Mucosa of rectum (tissue), 2 donors: ENCODE data around the gene NSD1.
"Not testable (repeated sequence)": the region's sequence is repeated elsewhere in the genome, so short reads cannot be mapped to it uniquely, and the experiment has no call there.

ENCODE experiments used
- H3K27ac ChIP-seq, 2 donors: one replicate each; pipeline ENCODE4 v1.7.0; 2013; ENCODE audit warnings: inconsistent platforms in 2 of 2, low read depth in 2 of 2, low read length in 2 of 2
- H3K27me3 ChIP-seq, 2 donors: one replicate each; pipeline ENCODE4 v1.7.0; 2013; ENCODE audit warnings: low read length in 2 of 2; ENCODE audit not compliant: control insufficient read depth in 2 of 2, insufficient read depth in 2 of 2
- H3K36me3 ChIP-seq, 2 donors: one replicate each; pipeline ENCODE4 v1.7.0; 2013; ENCODE audit warnings: low read length in 2 of 2; ENCODE audit not compliant: control insufficient read depth in 2 of 2, insufficient read depth in 2 of 2
- H3K4me1 ChIP-seq, 2 donors: one replicate each; pipeline ENCODE4 v1.7.0; 2013; ENCODE audit warnings: low read length in 2 of 2, mild to moderate bottlenecking in 1 of 2; ENCODE audit not compliant: control insufficient read depth in 2 of 2, insufficient read depth in 2 of 2
- H3K4me3 ChIP-seq, 2 donors: one replicate each; pipeline ENCODE4 v1.7.0; 2013; ENCODE audit warnings: low read length in 2 of 2
- H3K9ac ChIP-seq, 2 donors: one replicate each; pipeline ENCODE4 v1.7.0; 2013; ENCODE audit warnings: low read length in 2 of 2, low read depth in 1 of 2, mild to moderate bottlenecking in 1 of 2
- H3K9me3 ChIP-seq, 2 donors: one replicate each; pipeline ENCODE4 v1.7.0; 2013; ENCODE audit warnings: low read length in 2 of 2; ENCODE audit not compliant: control insufficient read depth in 2 of 2
- donor health status: healthy.
- donor health status: Normal muscosa, but diverticular disease.

Gene NSD1

GRCh38 chr5:177343000-177343399, 209.4 kb downstream of the NSD1 start:
- H3K27me3 ChIP-seq, H3K27ac ChIP-seq, H3K9ac ChIP-seq, H3K4me3 ChIP-seq, H3K9me3 ChIP-seq, H3K4me1 ChIP-seq: not testable (repeated sequence)
- peaks cover 25 to 46% of the 10 kb centered on the region in 2 donors for H3K36me3 ChIP-seq

GRCh38 chr5:177343777-177344176, 210.2 kb downstream of the NSD1 start:
- no peak overlapping the region for H3K4me3 ChIP-seq
- no peaks in the 10 kb centered on the region for H3K27me3 ChIP-seq
- H3K27ac ChIP-seq: no peak overlapping the region
- H3K36me3 ChIP-seq: peaks cover 19 to 38% of the 10 kb centered on the region in 2 donors
- H3K9ac ChIP-seq: no peak overlapping the region
- H3K9me3 ChIP-seq: no peaks in the 10 kb centered on the region
- no peaks in the 10 kb centered on the region for H3K4me1 ChIP-seq

- H3K27ac ChIP-seq: no peak overlapping the region
- peaks cover 0 to 7% of the 10 kb centered on the region in 2 donors for H3K4me1 ChIP-seq
- no peaks in the 10 kb centered on the region for H3K27me3 ChIP-seq
- no peak overlapping the region for H3K4me3 ChIP-seq
- H3K9ac ChIP-seq: no peak overlapping the region
- no peaks in the 10 kb centered on the region for H3K9me3 ChIP-seq
- peaks cover 20 to 39% of the 10 kb centered on the region in 2 donors for H3K36me3 ChIP-seq
Observed at GRCh38 chr5:177344891-177345290, 211.3 kb downstream of the NSD1 start.

GRCh38 chr5:177346820-177347219, 213.2 kb downstream of the NSD1 start:
- H3K27ac ChIP-seq: no peak overlapping the region
- H3K9ac ChIP-seq: no peak overlapping the region
- peaks cover 15 to 35% of the 10 kb centered on the region in 2 donors for H3K36me3 ChIP-seq
- no peaks in the 10 kb centered on the region for H3K9me3 ChIP-seq
- no peaks in the 10 kb centered on the region for H3K27me3 ChIP-seq
- H3K4me3 ChIP-seq: no peak overlapping the region
- peaks cover 13 to 19% of the 10 kb centered on the region in 2 donors for H3K4me1 ChIP-seq

GRCh38 chr5:177347699-177348098, 214.1 kb downstream of the NSD1 start:
- Histone ChIP-seq H3K4me1 (peaks cover 13 to 21% of the 10 kb centered on the region in 2 donors), H3K36me3 (peaks cover 15 to 29% of the 10 kb centered on the region in 2 donors), H3K9me3 (no peaks in the 10 kb centered on the region), H3K27ac (no peak overlapping the region), H3K4me3 (no peak overlapping the region), H3K27me3 (peaks cover 0 to 2% of the 10 kb centered on the region in 2 donors), H3K9ac (no peak overlapping the region)

GRCh38 chr5:177349362-177349647, 215.7 kb downstream of the NSD1 start:
- peaks cover 11 to 23% of the 10 kb centered on the region in 2 donors for H3K36me3 ChIP-seq
- no peak overlapping the region for H3K4me3 ChIP-seq

GRCh38 chr5:177349762-177350161, 216.2 kb downstream of the NSD1 start:
- H3K4me3 ChIP-seq: peak overlapping the region in 1 of 2 donors; percentile 99
- H3K9me3 ChIP-seq: no peaks in the 10 kb centered on the region
- H3K36me3 ChIP-seq: peaks cover 11 to 23% of the 10 kb centered on the region in 2 donors
- no peak overlapping the region for H3K9ac ChIP-seq
- no peak overlapping the region for H3K27ac ChIP-seq
- peaks cover 0 to 2% of the 10 kb centered on the region in 2 donors for H3K27me3 ChIP-seq
- peaks cover 13 to 21% of the 10 kb centered on the region in 2 donors for H3K4me1 ChIP-seq

More at GRCh38 chr5:177349362-177349647, 215.7 kb downstream of the NSD1 start:
- no peaks in the 10 kb centered on the region for H3K9me3 ChIP-seq
- H3K27ac ChIP-seq: no peak overlapping the region
- H3K9ac ChIP-seq: no peak overlapping the region
- H3K4me1 ChIP-seq: peaks cover 13 to 21% of the 10 kb centered on the region in 2 donors
- H3K27me3 ChIP-seq: peaks cover 0 to 2% of the 10 kb centered on the region in 2 donors
